Germinal center (tissue), 1 donor: ENCODE data around the gene DRD5.
"Not testable (repeated sequence)": the region's sequence is repeated elsewhere in the genome, so short reads cannot be mapped to it uniquely, and the experiment has no call there.

Experiments used
- DNase-seq: peaks from one replicate; pipeline ENCODE4 v3.0.0; 2012; ENCODE audit warnings: mixed read lengths, low spot score

The DRD5 gene

DNA sequence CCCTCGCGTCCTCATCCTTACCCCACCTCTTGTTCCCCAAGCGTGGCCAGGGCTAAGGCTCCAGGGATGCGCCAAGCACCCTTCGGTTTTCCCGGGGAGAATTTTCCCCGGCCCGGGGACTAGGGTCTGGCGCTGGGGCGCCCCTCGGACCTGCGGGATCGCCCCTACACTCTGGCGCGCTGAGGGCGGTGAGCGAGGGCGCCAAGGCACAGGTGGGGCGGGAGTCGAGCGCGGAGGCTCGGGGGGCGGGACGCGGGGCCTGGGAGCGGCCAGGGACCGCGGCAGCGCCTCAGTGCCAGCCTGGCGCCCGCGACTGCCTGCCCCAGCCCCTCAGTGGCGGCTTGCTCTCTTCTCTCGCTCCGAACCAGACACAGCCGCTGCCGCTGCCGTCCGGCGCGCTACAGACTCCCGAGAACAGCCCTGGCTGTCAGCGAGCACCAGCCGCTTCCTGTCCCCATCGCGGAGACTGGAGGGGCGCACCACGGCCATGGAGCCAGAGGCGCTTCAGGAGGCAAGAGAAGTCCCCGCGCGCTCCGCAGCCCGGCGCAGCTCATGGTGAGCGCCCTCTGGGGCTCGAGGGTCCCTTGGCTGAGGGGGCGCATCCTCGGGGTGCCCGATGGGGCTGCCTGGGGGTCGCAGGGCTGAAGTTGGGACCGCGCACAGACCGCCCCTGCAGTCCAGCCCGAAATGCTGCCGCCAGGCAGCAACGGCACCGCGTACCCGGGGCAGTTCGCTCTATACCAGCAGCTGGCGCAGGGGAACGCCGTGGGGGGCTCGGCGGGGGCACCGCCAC is at the start of gene DRD5:
TSS of gene DRD5 (plus strand) at position 292 of the 793 bp plus-strand sequence. CDS start at position 688, 396 bp downstream.
- DNase-seq: no peak

DNA sequence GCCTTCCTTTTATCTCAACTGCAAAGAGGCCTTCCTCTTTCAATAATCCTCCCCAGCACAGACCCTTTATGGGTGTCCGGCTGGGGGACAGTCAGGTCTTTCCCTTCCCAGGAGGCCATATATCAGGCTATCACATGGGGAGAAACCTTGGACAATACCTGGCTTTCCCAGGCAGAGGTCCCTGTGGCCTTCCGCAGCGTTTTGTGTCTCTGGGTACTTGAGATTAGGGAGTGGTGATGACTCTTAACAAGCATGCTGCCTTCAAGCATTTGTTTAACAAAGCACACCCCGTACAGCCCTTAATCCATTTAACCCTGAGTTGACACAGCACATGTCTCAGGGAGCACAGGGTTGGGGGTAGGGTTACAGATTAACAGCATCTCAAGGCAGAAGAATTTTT is 49.2 kb upstream of the DRD5 start:
- not testable (repeated sequence) for DNase-seq

DNA sequence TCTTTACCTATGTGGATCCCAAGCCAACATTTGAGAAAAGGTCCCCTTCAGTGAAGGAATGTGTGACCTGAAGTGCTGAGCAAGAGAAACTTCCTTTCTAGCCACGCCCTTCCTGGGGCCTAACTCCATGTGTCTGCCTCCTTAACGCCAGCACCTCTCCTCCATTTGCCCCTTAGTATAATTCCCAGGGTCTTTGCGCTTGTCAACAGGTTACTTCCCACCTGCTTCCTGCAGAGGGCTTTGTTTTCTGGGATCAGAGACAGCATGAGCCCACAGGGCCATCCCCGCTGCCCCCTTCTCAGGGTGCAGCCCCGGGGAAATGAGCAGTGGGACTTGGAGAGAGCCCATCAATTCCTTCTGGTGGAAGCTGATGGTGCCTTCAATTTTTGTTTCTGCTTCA is 45.9 kb upstream of the DRD5 start:
- no peak for DNase-seq

DNA sequence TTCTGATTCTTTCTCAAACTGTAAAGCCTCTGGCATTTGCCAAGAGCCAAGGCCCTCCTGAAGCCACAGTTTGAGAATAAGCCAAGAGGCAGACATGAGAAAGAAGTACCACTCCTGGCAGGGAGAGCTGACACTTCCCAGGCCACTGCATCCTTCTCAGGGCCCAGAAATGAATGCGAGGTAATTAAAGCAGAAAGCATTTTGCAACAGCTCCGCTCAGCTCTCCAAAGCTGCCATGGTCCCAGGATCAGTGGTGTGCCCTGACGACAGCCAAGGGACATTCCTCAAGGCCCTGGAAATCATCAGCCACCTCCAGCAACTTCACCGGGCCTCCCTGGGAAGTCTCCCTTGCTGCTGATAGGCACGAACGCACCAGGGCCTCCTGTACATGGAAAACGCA is 44.2 kb upstream of the DRD5 start:
- DNase-seq: not testable (repeated sequence)

DNA sequence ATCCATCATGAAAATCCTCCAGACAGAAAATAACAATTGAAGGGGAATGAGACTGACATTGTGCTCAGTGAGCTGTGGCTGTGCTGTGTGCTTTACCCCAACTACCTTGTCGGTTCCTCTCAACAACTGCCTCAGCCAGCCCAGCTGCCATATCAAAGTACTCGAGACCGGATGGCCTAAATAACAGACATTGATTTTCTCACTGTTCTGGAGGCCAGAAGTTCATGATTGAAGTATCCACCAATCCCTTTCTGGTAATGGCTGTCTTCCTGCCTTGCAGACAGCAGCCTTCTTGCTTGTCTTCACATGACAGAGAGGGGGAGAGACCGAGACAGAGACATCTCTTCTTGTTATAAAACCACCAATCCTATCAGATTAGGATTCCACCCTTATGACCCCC is 37.6 kb upstream of the DRD5 start:
- not testable (repeated sequence) for DNase-seq

DNA sequence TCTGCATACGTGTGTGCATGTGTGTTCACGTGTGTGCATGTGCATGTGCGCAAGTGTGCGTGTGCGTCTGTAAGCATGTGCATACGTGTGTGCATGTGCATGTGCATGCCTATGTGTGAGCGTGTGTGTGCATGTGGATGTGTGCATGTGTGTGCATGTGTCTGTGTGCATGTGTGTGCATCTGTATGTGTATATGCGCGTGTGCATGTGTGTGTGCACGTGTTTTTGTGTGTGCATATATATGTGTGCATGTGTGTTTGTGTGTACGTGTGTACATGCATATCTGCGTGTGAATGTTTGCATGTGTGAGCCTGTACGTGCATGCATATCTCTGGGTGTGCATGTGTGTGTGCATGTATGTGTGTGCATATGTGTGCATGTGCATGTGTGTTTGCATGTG is 35.7 kb upstream of the DRD5 start:
- DNase-seq: no peak

DNA sequence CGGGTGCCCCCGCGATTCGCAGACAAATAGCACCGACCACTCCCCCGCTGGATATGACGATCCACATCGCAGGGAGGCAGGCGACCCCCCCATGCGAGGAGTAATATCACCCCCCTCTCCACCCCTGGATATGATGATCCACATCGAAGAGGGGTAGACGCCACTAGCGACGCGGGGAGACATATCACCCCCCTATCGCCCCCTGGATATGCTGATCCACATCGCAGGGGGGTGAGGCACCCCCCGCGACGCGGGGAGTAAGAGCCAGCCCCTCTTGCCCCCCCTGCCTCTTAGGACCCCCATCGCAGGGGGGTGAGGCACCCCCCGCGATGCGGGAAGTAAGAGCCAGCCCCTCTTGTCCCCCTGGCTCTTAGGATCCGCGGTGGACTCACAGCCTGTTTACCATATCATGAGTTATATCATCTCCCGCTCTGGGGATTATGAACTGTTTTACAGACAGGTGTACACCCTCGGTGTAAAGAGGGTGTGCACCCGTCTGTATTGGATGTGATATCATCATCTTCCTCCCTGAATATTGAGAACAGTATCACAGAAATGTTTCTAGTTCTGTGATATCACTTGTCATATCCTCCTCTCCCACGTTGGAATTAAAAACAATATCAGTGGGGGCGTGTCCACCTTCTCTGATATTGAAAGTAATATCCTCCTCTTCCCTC is 22.7 kb upstream of the DRD5 start:
- no peak for DNase-seq

DNA sequence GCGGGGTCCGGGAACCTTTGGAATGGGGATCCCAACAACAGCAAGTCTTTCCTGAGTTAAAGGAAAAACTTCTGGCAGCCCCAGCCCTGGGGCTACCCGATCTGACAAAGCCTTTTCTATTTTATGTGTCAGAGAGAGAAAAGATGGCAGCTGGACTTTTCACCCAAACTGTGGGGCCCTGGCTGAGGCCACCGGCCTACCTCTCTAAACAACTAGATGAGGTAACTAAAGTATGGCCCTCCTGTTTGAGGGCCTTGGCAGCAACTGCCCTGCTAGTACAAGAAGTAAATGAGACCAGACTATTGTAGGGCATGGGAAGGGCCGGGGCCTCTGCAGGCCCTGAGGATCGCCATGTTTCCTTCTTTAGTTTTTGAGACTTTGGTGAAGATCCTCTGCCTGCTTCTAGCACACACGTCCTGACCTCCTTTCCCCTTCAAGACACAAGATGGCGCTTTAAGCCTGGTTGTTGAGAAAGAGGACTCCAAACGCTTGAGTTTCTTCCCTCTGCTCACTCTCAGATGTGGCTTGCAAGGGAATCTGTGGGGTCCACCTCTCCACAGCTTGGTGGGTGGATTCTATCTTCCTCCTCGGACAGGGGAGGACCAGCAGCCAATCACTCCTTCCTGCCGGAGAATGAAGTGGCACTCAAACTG is 18.5 kb upstream of the DRD5 start:
- DNase-seq: peak; percentile 21

DNA sequence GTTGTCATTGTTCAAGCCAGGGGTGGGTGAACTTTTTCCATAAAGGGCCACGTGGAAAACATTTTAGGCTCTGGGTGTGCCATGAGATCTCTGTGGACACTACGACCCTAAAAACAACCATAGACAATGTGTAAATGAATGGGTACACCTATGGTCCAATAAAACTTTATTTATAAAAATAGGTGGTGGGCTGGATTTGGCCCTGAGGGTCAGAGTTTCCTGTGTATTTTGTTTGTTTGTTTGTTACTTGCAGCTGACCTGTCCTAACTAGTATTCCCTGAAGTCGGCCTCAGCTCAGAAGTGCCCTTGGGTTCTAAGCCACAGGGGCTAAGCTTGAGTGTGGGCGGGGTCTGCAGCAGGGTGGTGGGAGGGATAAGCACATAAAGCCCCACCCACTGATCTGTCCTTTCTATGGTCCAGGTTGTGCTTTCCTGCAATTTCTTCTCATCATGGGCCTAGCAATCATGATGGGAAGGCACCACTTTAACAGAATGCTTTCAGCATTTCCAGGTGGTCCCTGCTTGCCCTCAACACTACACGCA is 17.2 kb upstream of the DRD5 start:
- DNase-seq: no peak

DNA sequence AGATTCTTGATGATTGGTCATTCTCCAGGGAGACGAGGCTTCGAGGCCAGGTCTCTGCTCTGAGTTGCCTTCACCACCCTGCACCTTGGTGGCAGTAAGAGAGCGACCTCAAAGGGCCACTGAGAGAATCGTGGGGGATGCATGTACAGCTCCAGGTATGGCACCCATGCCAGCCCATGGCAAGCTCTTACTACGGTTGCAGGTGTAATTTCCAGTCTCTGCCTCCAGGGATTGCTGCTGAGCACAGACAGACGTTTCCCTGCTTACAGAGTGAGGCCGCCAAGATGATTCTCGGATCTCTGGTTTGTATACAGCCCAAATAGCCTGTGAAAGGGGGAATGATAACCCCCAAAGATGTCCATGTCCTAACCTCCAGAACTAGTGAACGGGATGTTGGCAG is 16.3 kb upstream of the DRD5 start:
- peak; percentile 14 for DNase-seq

DNA sequence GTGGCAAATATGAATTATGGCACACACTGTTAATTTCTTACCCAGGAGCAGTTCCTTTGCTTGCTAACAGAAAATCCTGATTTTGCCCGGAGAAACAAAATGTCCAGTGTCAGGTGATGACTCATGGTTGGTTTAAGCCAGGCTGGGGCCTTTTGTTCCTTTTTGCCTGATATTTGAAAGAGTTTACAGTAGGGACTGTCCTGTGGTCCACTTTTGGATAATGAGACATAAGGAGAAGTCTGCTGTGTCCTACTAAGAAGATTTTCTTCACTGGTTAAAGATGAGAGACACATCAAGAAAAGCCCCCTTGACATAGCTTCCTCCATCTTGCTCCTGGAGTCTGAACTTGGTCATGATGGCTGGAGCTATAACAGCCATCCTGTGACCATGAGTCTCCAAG is 12.1 kb upstream of the DRD5 start:
- no peak for DNase-seq

DNA sequence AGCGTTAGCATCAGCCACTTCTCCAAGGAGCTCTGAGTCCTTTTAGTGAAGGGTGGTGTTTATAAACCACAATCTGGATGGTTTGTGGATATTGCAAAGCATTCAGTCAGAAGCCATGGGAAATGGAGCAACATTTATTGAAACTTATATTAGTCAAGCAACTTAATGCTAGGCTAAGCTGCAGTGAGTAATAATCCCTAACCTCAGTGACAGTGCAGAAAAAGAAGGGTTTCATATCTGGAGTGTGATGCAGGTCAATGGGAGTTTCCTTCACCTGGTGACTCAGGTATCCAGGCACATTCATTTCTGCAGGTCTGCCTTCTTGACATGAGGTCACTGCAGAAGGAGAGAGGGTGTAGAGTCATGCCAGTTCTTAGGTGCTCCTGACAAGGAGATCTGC is 10.4 kb upstream of the DRD5 start:
- no peak for DNase-seq

DNA sequence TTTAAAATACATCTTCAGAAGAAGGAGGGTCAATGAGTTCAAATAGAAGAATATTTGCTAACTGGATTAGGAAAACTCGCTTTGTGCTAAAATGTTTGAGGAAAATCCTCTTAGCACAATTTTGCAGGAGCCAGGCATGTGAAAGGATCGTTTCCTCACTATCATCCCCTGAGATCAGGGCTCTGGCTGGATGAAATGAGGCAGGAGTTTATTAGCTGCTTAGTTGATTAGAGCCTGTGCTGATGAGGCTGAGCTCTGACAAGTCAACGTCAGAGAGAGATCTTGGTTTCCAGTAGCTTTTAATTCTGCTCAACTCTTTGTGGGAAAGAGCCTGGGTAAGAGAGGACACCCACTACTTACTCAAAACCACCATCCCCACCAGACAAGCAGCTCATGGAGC is 8.0 kb upstream of the DRD5 start:
- DNase-seq: no peak

DNA sequence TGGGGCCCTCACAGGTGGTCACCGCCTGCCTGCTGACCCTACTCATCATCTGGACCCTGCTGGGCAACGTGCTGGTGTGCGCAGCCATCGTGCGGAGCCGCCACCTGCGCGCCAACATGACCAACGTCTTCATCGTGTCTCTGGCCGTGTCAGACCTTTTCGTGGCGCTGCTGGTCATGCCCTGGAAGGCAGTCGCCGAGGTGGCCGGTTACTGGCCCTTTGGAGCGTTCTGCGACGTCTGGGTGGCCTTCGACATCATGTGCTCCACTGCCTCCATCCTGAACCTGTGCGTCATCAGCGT is 652 bp downstream of the DRD5 start:
- DNase-seq: no peak

DNA sequence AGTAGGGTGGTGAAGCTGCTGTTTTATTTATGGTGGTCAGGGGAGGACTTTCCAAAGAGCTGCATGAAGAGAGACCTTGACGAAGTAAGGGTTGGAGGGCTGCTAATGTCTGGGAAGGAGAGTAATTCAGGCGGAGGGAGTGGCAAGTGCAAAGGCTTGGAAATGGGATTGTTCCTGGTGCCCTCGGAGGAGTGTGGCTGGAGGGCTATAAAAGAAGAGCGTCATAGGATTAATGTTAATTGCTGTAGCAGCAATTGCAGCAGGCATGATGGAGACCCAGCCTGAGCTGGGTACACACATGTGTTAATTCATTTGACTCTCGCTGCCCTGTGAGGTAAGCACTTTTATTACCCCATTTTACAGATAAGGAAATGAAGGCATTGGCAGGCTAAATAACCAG is 4.5 kb downstream of the DRD5 start:
- DNase-seq: not testable (repeated sequence)

DNA sequence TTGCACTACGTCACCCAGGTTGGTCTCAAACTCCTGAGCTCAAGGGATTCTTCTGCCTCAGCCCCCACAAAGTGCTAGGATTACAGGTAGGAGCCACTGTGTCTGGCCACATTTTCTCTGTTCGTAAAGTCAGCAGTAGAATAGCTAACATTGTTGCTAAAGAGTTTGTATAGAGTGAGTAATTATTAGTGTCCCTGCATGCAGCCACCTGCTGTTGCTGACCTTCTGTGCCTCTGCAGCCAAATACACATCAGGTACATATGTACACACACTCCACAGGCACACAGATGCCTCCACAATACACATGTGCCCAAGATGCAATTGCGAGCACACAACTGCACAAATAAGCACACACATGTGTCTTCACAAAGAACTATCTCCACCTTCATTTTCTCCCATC is 10.9 kb downstream of the DRD5 start:
- DNase-seq: no peak

DNA sequence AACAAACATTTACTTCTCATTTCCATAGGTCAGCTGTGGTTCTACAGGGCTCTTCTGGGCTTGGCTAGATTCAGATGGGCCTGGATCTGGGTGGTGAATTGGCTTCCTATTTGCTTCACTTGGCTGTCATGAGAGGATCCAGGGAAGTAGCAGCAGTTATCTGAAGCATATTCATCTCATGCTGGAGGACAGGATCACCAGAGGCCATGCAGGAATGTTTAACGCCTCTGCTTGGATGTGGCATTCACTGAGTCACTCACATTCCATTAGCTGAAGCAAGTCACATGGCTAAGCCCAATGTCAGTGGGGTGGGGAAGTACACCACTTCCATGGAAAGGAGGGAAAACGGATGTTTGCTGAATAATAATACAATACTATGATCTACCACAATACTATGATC is 15.2 kb downstream of the DRD5 start:
- not testable (repeated sequence) for DNase-seq

DNA sequence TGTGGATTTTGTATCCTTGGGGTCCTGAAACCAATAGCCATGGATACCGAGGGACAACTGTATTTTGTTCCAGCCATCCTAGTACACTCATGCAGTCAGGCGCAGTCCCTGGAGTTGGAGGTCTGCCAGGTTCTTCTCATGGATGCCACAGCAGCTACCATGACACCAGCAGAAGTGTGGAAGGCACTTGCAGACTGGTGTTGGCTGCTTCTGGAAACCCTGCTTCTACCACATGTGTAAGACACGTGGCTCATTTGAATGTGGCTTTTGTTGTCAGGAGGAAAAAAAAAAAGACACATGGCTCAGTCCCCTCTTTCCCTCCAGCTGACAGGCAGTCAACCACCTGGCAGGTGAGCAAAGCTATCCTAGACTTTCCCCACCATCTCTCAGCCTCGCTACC is 19.4 kb downstream of the DRD5 start:
- DNase-seq: no peak

DNA sequence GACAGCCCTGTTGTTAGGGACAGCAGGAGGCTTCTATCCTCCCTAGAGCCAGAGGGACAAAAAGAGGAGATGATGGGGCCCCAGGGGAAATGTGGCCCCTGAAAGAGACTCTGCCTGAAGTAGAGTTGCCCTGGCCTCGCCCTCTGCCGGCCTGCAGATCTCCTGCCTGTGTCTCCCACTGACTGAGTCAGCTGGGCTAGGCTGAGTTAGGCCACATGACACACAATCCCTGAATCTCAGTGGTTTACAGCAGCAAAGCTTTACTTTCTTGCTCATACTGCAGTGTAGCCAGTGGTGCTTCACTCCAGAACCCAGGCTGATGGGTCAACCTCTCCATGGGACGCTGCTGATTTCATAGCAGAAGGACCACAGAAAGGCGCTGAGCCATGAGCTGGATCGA is 23.5 kb downstream of the DRD5 start:
- no peak for DNase-seq

DNA sequence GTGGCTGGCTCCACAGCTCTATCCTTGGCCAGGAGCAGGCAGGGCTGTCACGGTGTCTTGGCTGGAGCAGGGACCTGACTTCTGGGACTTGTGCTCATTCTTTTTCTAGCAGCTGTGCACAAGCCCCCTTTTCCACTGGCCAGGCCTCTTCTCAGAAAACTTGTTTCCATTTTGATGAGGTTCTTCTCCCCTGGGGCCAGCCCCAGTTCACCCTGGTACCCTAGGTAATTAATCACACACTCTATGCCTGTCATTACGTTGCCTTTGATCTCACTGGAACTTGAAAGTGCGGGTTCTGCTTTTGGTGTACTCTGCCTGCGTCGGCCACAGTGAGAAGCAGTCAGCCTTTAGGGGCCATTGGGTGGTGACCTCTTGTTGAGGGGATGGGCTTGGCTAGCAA is 26.6 kb downstream of the DRD5 start:
- no peak for DNase-seq

DNA sequence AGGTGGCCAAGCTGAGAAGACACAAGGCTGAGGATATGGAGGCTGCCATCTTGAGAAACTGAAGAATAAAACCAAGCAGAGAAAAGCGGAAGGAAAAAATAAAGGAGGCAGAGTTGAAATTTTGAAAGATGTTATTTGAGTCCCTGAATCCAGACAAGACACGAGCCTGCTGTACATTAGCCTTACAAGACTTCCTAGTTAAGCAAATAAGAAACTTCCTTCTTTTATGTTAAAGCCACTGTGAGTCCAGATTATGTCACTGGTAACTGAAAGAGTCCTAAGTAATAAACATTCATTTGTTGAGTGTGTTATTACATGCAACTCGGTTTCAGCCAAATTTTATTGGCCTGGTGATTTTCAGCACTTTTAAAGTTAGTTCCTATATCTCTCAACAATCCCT is 30.4 kb downstream of the DRD5 start:
- no peak for DNase-seq

DNA sequence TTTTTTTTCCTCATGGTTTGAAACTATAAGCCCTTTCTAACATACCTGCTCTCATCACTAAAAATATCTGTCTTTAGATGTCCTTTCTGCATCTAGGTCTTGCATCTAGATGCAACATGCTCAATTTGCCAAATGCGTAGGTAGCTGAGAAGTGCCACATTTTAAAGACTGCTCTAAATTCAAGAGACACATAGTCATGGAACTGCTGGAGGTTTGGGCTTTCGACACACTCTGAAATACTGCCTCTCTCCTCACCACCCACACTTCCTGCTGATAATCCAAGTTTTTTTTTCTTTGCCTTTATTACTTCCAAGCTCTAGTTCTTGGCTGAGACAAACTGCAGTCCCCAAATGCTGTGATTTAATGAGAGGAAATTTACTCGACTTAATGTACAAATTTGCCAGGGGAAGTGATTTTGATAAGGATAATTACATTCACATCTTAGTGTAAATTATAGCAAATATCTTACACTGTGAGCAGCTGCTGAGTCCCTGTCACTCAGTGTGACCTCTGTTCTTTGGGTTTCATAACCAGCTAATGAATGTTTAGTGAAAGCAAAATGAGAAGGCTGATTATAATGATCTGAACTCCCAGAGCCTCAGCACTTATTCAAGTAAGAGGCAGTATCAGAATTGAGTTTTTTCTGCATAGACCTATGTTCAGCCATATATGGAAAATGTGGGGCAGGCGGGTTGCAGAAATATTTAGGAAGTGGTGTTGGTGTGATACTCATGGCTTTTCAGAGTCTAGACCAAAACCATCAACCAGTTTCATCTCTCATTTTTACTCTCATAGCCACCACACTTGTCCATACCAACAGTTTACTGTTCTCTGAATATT is 31.3 kb downstream of the DRD5 start:
- no peak for DNase-seq
